ENCODE measurements around the gene PLEKHA4. TPM values are rescaled to one million over a fixed set of nuclear protein-coding genes. Genes with fewer than 3 reads are reported as not detected.

Gene PLEKHA4
- total and polyA plus RNA-seq, 2 donors (not counting 1 experiment from before 2014, with no cell fraction given) = 4.3 to 6.2 TPM

DNA sequence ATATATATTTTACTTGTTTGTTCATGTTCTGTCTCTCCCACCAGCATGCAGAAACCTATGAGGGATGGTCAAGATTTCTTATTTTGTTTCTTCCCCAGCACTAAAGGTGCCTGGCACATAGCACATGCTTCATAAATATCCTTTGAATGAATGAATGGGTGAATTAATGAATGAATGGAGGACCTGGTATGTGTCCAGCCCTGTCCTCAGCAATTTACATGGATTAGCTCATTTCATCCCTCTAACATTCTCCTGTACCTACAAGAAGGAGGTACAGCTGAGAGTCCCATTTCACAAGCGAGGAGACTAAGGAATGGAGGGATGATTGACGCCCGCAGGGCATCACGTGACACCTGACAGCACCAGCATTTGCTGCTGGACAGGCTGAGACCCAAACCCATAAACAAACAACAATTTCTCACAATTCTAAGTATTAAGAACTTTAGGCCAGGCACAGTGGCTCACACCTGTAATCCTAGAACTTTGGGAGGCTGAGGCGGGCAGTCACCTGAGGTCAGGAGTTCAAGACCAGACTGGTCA lies 50.8 kb downstream of the PLEKHA4 start:
- no peak overlapping the region for H3K4me3 ChIP-seq (ENCODE audit: control extremely low read depth in 1 of 5, extremely low read depth in 1 of 5, insufficient read depth in 1 of 5, low read depth in 2 of 5, low read length in 4 of 5)
- no peak for TF ChIP-seq EZH2 (IDR thresholded peaks at IDR 0.05; ENCODE audit: borderline replicate concordance, insufficient read depth, low read depth, low read length, poor library complexity, severe bottlenecking)
- H3K79me2 ChIP-seq (ENCODE audit: control insufficient read depth, insufficient read depth, low read length) = no peaks in the 10 kb centered on the region
- POLR2A ChIA-PET = no interaction called here
- H3K4me2 ChIP-seq (replicated peaks; ENCODE audit: low read depth, low read length, poor library complexity, severe bottlenecking) = no peak overlapping the region
- Mint-ChIP-seq H3K27ac (no peak overlapping the region), H3K4me3 (no peak overlapping the region), H3K27me3 (no peaks in the 10 kb centered on the region), H3K4me1 (peaks cover 9% of the 10 kb centered on the region), H3K9me3 (ENCODE audit: insufficient read depth) (no peaks in the 10 kb centered on the region)
- no peak overlapping the region for H2AFZ ChIP-seq (ENCODE audit: insufficient read depth, low read depth, low read length, poor library complexity, severe bottlenecking)
- no peaks in the 10 kb centered on the region for H3K36me3 ChIP-seq (replicated peaks in 1 of 2; ENCODE audit: control extremely low read depth in 1 of 2, control insufficient read depth in 1 of 2, extremely low read depth in 1 of 2, insufficient read depth in 2 of 2, low read length in 1 of 2)
- no peaks in the 10 kb centered on the region for H4K20me1 ChIP-seq (ENCODE audit: control insufficient read depth, insufficient read depth, low read length, poor library complexity, severe bottlenecking)
- 100% methylated on average over 1 of the region's 5 CpGs for WGBS (ENCODE audit: insufficient coverage)
- CTCF ChIA-PET = interaction anchor here (1.1 kb wide), 1 partner anchor 22 kb away, joined by 3 read pairs; no protein-coding TSS in a partner anchor
- H3K9ac ChIP-seq (ENCODE audit: low read length) = no peak overlapping the region
- ATAC-seq (ENCODE audit: low read depth) (no peak), DNase-seq (no peak)
- H3K27ac ChIP-seq (ENCODE audit: low read length in 2 of 2) = no peak overlapping the region
- intact Hi-C loops (cut with micrococcal nuclease) = no loop called here
- H3K9me3 ChIP-seq (ENCODE audit: control extremely low read depth in 1 of 3, control insufficient read depth in 2 of 3, insufficient read depth in 1 of 3, low read length in 2 of 3) = peaks cover 0 to 3% (median 0%) of the 10 kb centered on the region in 3 donors
- no peaks in the 10 kb centered on the region for H3K27me3 ChIP-seq (replicated peaks in 1 of 4; ENCODE audit: control extremely low read depth in 1 of 4, control insufficient read depth in 3 of 4, insufficient read depth in 4 of 4, low read length in 3 of 4)
- no peaks in the 10 kb centered on the region for H3K4me1 ChIP-seq (ENCODE audit: control insufficient read depth in 2 of 2, insufficient read depth in 2 of 2, low read length in 2 of 2)

DNA sequence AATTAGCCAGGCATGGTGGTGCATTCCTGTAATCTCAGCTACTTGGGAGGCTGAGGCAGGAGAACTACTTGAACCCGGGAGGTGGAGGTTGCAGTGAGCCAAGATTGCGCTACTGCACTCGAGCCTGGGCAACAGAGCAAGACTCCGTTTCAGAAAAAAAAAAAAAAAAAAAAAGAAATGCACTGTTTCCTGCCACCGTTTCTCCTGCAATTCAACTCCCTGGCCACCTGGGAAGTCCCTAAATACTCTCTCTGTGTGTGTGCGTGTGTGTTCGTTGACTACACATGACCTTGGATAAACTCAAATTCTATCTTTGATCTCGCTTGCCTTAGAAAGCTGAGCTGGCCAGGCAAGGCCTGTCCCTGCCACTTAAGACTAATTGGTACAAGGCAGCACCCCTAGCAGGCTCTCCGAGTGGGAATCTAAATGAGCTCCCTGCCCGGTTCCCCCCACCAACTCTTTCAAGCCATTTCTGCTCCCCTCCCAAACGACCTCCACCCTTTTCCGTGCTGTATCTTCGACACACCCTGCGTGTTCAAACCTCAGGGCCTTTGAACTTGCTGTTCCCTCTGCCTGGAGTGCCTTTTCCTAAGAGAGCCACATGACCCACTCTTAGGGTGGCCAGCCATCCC lies 52.4 kb downstream of the PLEKHA4 start:
- Histone ChIP-seq H3K4me3 (ENCODE audit: control extremely low read depth in 1 of 5, extremely low read depth in 1 of 5, insufficient read depth in 1 of 5, low read depth in 2 of 5, low read length in 4 of 5) (no peak overlapping the region), H4K20me1 (ENCODE audit: control insufficient read depth, insufficient read depth, low read length, poor library complexity, severe bottlenecking) (no peaks in the 10 kb centered on the region), H3K27me3 (replicated peaks in 1 of 4; ENCODE audit: control extremely low read depth in 1 of 4, control insufficient read depth in 3 of 4, insufficient read depth in 4 of 4, low read length in 3 of 4) (no peaks in the 10 kb centered on the region), H3K4me2 (replicated peaks; ENCODE audit: low read depth, low read length, poor library complexity, severe bottlenecking) (no peak overlapping the region), H3K79me2 (ENCODE audit: control insufficient read depth, insufficient read depth, low read length) (no peaks in the 10 kb centered on the region), H3K9ac (ENCODE audit: low read length) (no peak overlapping the region), H2AFZ (ENCODE audit: insufficient read depth, low read depth, low read length, poor library complexity, severe bottlenecking) (no peak overlapping the region), H3K9me3 (ENCODE audit: control extremely low read depth in 1 of 3, control insufficient read depth in 2 of 3, insufficient read depth in 1 of 3, low read length in 2 of 3) (peaks cover 0 to 8% (median 0%) of the 10 kb centered on the region in 3 donors), H3K27ac (ENCODE audit: low read length in 2 of 2) (no peak overlapping the region), H3K36me3 (replicated peaks in 1 of 2; ENCODE audit: control extremely low read depth in 1 of 2, control insufficient read depth in 1 of 2, extremely low read depth in 1 of 2, insufficient read depth in 2 of 2, low read length in 1 of 2) (no peaks in the 10 kb centered on the region), H3K4me1 (ENCODE audit: control insufficient read depth in 2 of 2, insufficient read depth in 2 of 2, low read length in 2 of 2) (peaks cover 0 to 16% of the 10 kb centered on the region in 2 donors)
- no peak overlapping the region for H3K4me3 Mint-ChIP-seq
- POLR2A ChIA-PET = interaction anchor here (0.7 kb wide), 1 partner anchor 20 kb away, joined by 9 read pairs; no protein-coding TSS in a partner anchor
- no peak for TF ChIP-seq EZH2 (IDR thresholded peaks at IDR 0.05; ENCODE audit: borderline replicate concordance, insufficient read depth, low read depth, low read length, poor library complexity, severe bottlenecking)
- TF ChIP-seq, protein P1, sequence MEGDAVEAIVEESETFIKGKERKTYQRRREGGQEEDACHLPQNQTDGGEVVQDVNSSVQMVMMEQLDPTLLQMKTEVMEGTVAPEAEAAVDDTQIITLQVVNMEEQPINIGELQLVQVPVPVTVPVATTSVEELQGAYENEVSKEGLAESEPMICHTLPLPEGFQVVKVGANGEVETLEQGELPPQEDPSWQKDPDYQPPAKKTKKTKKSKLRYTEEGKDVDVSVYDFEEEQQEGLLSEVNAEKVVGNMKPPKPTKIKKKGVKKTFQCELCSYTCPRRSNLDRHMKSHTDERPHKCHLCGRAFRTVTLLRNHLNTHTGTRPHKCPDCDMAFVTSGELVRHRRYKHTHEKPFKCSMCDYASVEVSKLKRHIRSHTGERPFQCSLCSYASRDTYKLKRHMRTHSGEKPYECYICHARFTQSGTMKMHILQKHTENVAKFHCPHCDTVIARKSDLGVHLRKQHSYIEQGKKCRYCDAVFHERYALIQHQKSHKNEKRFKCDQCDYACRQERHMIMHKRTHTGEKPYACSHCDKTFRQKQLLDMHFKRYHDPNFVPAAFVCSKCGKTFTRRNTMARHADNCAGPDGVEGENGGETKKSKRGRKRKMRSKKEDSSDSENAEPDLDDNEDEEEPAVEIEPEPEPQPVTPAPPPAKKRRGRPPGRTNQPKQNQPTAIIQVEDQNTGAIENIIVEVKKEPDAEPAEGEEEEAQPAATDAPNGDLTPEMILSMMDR (IDR thresholded peaks at IDR 0.05) = no peak
- no peaks in the 10 kb centered on the region for H3K27me3 Mint-ChIP-seq
- no peak for ATAC-seq (ENCODE audit: low read depth)
- DNase-seq = peak; percentile 49
- intact Hi-C loops (cut with micrococcal nuclease) = no loop called here
- WGBS (ENCODE audit: insufficient coverage) = 83% methylated on average over 8 of the region's 14 CpGs
- CTCF ChIA-PET = interaction anchor here (0.6 to 1.3 kb wide), 4 partner anchors 18 to 137 kb away, joined by 3 to 5 read pairs (median 3); no protein-coding TSS in a partner anchor
- peak overlapping the region; percentile 53 for H3K27ac Mint-ChIP-seq
- H3K4me1 Mint-ChIP-seq = peaks cover 16% of the 10 kb centered on the region
- H3K9me3 Mint-ChIP-seq (ENCODE audit: insufficient read depth) = no peaks in the 10 kb centered on the region
